Keratinocyte (primary cell): ENCODE data around the gene AGAP9.
"Not testable (repeated sequence)": the region's sequence is repeated elsewhere in the genome, so short reads cannot be mapped to it uniquely, and the experiment has no call there.

Experiments
- EZH2 ChIP-seq: IDR thresholded peaks from one replicate; pipeline ENCODE4 v1.6.1; 2012; ENCODE audit warnings: inconsistent platforms, mild to moderate bottlenecking, low read length, moderate library complexity
- TF ChIP-seq, protein P1 (sequence below), 3 experiments: IDR thresholded peaks in 1 of 3; conservative IDR thresholded peaks in 1 of 3; optimal IDR thresholded peaks in 1 of 3; 2 replicates in 2 of 3; 3 replicates in 1 of 3; pipeline versions ENCODE3 to v1.5.1; 2011; ENCODE audit warnings: low read length in 3 of 3, mild to moderate bottlenecking in 3 of 3, moderate library complexity in 2 of 3, control low read depth in 1 of 3, inconsistent platforms in 1 of 3; ENCODE audit not compliant: insufficient read depth in 2 of 3; ENCODE audit errors: extremely low read depth in 1 of 3

DNA sequence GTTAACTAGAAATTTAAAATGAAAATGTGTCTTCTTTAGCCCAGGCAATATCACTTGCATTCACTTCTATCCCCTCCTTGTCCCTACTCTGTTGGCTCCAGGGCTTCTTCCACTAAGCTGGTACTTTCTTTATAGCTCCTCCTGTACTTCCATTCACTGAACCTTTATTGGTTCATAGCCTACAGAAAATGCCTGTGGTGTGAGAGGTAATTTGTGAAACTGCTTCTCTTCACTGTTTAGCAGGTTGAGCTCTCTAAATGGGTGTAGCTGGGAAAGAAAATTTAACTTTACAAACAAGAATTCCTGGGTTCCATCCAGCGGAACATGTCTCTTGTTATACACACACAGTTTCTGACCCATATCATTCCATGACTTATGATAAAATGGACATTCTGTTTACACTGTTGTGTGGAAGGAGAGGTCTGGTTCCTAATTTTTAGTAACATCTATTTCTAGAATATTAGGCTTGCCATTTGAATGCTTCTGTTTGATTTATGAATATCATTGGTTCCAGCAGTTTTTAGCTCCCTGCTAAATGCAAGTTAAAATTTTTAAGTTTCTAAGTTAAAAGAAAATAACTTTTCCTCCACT is 36.4 kb upstream of the AGAP9 start:
- TF ChIP-seq, protein P1, sequence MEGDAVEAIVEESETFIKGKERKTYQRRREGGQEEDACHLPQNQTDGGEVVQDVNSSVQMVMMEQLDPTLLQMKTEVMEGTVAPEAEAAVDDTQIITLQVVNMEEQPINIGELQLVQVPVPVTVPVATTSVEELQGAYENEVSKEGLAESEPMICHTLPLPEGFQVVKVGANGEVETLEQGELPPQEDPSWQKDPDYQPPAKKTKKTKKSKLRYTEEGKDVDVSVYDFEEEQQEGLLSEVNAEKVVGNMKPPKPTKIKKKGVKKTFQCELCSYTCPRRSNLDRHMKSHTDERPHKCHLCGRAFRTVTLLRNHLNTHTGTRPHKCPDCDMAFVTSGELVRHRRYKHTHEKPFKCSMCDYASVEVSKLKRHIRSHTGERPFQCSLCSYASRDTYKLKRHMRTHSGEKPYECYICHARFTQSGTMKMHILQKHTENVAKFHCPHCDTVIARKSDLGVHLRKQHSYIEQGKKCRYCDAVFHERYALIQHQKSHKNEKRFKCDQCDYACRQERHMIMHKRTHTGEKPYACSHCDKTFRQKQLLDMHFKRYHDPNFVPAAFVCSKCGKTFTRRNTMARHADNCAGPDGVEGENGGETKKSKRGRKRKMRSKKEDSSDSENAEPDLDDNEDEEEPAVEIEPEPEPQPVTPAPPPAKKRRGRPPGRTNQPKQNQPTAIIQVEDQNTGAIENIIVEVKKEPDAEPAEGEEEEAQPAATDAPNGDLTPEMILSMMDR (optimal IDR thresholded peaks at IDR 0.05 in 1 of 3, IDR thresholded peaks at IDR 0.05 in 1 of 3, conservative IDR thresholded peaks at IDR 0.05 in 1 of 3; ENCODE audit: extremely low read depth in 1 of 3, insufficient read depth in 2 of 3, low read length in 3 of 3): not testable (repeated sequence)
- not testable (repeated sequence) for TF ChIP-seq EZH2
